A673 (cell line): ENCODE results near the gene SPIB. TPM values are rescaled to one million over a fixed set of nuclear protein-coding genes. Genes with fewer than 3 reads are reported as not detected.
A peak's percentile ranks its signal among the peaks of the same experiment; 100 is the strongest.

Source experiments
- BruUV-seq: library from RNA; stranded (reverse); fragments of 400-500 nt; replicated peaks from 2 replicates; lab custom pipeline; 2021; lab: Mats Ljungman, UMichigan
- CTCF ChIA-PET: fragments of 300-600 bp; sonication (Branson Sonifier 250); formaldehyde crosslinking; loops from one replicate; lab custom pipeline; 2022; ENCODE audit warnings: antibody characterized with exemption; lab: Charles Lee
- POLR2A ChIA-PET: fragments of 300-600 bp; sonication (Branson Sonifier 250); formaldehyde crosslinking; loops from one replicate; lab custom pipeline; 2022; ENCODE audit warnings: antibody characterized with exemption; ENCODE audit not compliant: low non-redundant PET; lab: Charles Lee
- DNase-seq: peaks from one replicate; pipeline ENCODE4 v3.0.0-alpha.2; 2015; ENCODE audit warnings: low spot score
- H3K27ac ChIP-seq: fragments of 200-600 bp; sonication (generic); 2 replicates; pipeline ENCODE4 v1.5.1; 2016; ENCODE audit warnings: mixed run types, low read depth, mild to moderate bottlenecking, mixed read lengths, antibody characterized with exemption, low read length; ENCODE audit not compliant: poor library complexity, severe bottlenecking
- H3K27me3 ChIP-seq: fragments of 200-600 bp; sonication (generic); replicated peaks from 2 replicates; pipeline ENCODE4 v1.6.1; 2017; ENCODE audit warnings: mixed run types, low read depth, mild to moderate bottlenecking, mixed read lengths, antibody characterized with exemption, low read length; ENCODE audit not compliant: insufficient read depth, poor library complexity
- H3K36me3 ChIP-seq: fragments of 200-600 bp; sonication (generic); 2 replicates; pipeline ENCODE4 v1.6.1; 2016; ENCODE audit warnings: mixed run types, mild to moderate bottlenecking, mixed read lengths, antibody characterized with exemption, low read length; ENCODE audit not compliant: insufficient read depth, poor library complexity, severe bottlenecking
- H3K4me1 ChIP-seq: fragments of 200-600 bp; sonication (generic); 2 replicates; pipeline ENCODE4 v1.6.1; 2017; ENCODE audit warnings: mixed run types, mild to moderate bottlenecking, mixed read lengths, antibody characterized with exemption, low read length; ENCODE audit not compliant: insufficient read depth, poor library complexity, severe bottlenecking
- H3K4me3 ChIP-seq: fragments of 200-600 bp; sonication (generic); 2 replicates; pipeline ENCODE4 v1.5.1; 2016; ENCODE audit warnings: low read depth, mixed run types, mild to moderate bottlenecking, mixed read lengths, low read length; ENCODE audit not compliant: poor library complexity, severe bottlenecking
- H3K9me3 ChIP-seq: fragments of 200-600 bp; sonication (generic); 2 replicates; pipeline ENCODE4 v1.6.1; 2016; ENCODE audit warnings: mixed run types, low read depth, mild to moderate bottlenecking, mixed read lengths, antibody characterized with exemption, low read length; ENCODE audit not compliant: poor library complexity, severe bottlenecking
- EZH2 ChIP-seq: fragments of 200-600 bp; sonication (generic); IDR thresholded peaks from 2 replicates; pipeline ENCODE4 v1.6.1; 2017; ENCODE audit warnings: borderline replicate concordance, low read depth, mild to moderate bottlenecking, mixed read lengths, antibody characterized with exemption, low read length; ENCODE audit not compliant: poor library complexity, severe bottlenecking
- intact Hi-C: fragments of 100-400 bp; cut with micrococcal nuclease; formaldehyde crosslinking; loops from one replicate; pipeline ENCODE4 v1.10.0; 2022; ENCODE audit not compliant: unreplicated experiment
- total RNA-seq: library from RNA; stranded (reverse); gene quantifications from 2 replicates; pipeline ENCODE4 v1.2.3, GENCODE V29; 2021
- TF ChIP-seq, protein P1 (sequence below): fragments of 300-800, 200-600 bp; sonication (generic); conservative IDR thresholded peaks from 2 replicates; pipeline ENCODE4 v1.5.1; 2017; ENCODE audit warnings: low read depth, mild to moderate bottlenecking, antibody characterized with exemption, low read length, moderate library complexity, mixed read lengths

SPIB gene
- total RNA-seq, 1 experiment from 2014 or later: 0.75 TPM

GRCh38 chr19:50430888-50431342, 12.2 kb downstream of the SPIB start:
- POLR2A ChIA-PET: no interaction called here
- H3K36me3 ChIP-seq: no peaks in the 10 kb centered on the region
- CTCF ChIA-PET: no interaction called here
- BruUV-seq: no TSS peak
- no peaks in the 10 kb centered on the region for H3K9me3 ChIP-seq
- intact Hi-C loops: no loop called here
- DNase-seq: no peak
- peaks cover 28% of the 10 kb centered on the region for H3K4me1 ChIP-seq
- TF ChIP-seq, protein P1, sequence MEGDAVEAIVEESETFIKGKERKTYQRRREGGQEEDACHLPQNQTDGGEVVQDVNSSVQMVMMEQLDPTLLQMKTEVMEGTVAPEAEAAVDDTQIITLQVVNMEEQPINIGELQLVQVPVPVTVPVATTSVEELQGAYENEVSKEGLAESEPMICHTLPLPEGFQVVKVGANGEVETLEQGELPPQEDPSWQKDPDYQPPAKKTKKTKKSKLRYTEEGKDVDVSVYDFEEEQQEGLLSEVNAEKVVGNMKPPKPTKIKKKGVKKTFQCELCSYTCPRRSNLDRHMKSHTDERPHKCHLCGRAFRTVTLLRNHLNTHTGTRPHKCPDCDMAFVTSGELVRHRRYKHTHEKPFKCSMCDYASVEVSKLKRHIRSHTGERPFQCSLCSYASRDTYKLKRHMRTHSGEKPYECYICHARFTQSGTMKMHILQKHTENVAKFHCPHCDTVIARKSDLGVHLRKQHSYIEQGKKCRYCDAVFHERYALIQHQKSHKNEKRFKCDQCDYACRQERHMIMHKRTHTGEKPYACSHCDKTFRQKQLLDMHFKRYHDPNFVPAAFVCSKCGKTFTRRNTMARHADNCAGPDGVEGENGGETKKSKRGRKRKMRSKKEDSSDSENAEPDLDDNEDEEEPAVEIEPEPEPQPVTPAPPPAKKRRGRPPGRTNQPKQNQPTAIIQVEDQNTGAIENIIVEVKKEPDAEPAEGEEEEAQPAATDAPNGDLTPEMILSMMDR: no peak
- no peak for TF ChIP-seq EZH2
- H3K4me3 ChIP-seq: peak overlapping the region; percentile 53
- no peaks in the 10 kb centered on the region for H3K27me3 ChIP-seq
- H3K27ac ChIP-seq: no peak overlapping the region

DNA sequence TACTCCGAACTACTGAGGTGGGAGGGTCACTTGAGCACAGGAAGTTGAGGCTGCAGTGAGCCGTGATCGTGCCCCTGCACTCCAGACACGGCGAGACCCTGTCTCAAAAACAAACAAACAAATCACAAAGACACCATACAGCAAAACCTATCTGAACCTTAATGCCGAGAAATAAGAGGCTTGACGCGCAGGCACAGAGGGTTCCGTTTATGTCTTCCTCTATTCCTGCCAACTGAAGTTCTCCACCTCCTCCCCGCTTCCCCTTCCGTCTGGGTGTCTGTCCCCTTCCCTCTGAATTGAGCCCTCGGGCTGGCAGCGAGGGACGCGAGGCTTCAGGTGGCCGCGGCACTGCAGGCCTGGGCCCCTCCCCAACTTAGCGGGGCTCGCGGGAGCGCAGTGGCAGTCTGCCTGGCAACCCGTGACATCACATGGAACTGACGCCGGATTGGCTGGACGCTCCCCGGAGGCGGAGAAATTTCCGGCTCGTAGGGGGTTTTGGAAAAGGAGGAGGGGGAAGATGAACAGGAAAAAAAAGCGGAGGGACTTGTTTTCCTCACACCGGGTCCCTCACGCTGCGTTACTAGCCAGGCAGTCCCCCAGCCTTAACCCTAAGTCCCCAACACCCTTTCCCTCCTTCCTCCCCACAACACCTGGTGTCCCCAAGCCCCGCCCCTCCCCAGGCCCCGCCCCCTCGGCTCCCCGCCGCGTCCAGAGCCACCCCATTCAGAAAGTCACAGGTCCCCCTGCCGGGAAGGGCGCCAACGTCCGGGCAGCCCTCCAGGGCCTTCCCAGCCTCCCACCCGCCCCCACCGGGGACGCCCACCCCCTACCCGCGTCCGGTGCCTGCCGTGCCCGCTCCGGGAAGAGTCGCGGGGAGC, 12.8 kb downstream of the SPIB start:
- Histone ChIP-seq H3K4me1 (peaks cover 28% of the 10 kb centered on the region), H3K27ac (peak overlapping the region; percentile 54), H3K9me3 (no peaks in the 10 kb centered on the region), H3K27me3 (no peaks in the 10 kb centered on the region), H3K4me3 (peak overlapping the region; percentile 53), H3K36me3 (no peaks in the 10 kb centered on the region)
- CTCF ChIA-PET: no interaction called here
- peak; percentile 85 for DNase-seq
- intact Hi-C loops: no loop called here
- no TSS peak for BruUV-seq
- TF ChIP-seq, protein P1: no peak
- TF ChIP-seq EZH2: no peak
- POLR2A ChIA-PET: no interaction called here

GRCh38 chr19:50432221-50433028, 13.7 kb downstream of the SPIB start, which contains the start of gene MYBPC2:
Gene MYBPC2 (plus strand): TSS chr19:50432892. CDS start chr19:50432954, 62 bp downstream.
- H3K4me1 ChIP-seq: peaks cover 28% of the 10 kb centered on the region
- no peaks in the 10 kb centered on the region for H3K9me3 ChIP-seq
- BruUV-seq: no TSS peak
- intact Hi-C loops: no loop called here
- ChIA-PET POLR2A (no interaction called here), CTCF (no interaction called here)
- TF ChIP-seq EZH2: no peak
- TF ChIP-seq, protein P1: no peak
- no peaks in the 10 kb centered on the region for H3K27me3 ChIP-seq
- H3K4me3 ChIP-seq: peak within 1 kb of the TSS; percentile 53
- H3K36me3 ChIP-seq: no peaks in the 10 kb centered on the region
- H3K27ac ChIP-seq: peak within 1 kb of the TSS; percentile 54
- DNase-seq: peak; percentile 41
